SK-N-MC (cell line): ENCODE measurements around the gene SAYSD1.
A peak's percentile ranks its signal among the peaks of the same experiment; 100 is the strongest.

ENCODE experiments used
- DNase-seq: peaks from one replicate; pipeline ENCODE4 v3.0.0-alpha.2; 2011; ENCODE audit warnings: low read depth, low spot score
- H3K27ac ChIP-seq: fragments of 200-600 bp; sonication (generic); 2 replicates; pipeline ENCODE4 v1.5.1; 2016; ENCODE audit warnings: mixed run types
- H3K36me3 ChIP-seq: fragments of 200-600 bp; sonication (generic); 2 replicates; pipeline ENCODE4 v1.6.1; 2017; ENCODE audit warnings: antibody characterized with exemption, low read length, mixed read lengths; ENCODE audit not compliant: insufficient read depth
- H3K4me3 ChIP-seq: fragments of 200-600 bp; sonication (generic); 2 replicates; pipeline ENCODE4 v1.5.1; 2016
- H3K9ac ChIP-seq: fragments of 200-600 bp; sonication (generic); 2 replicates; pipeline ENCODE4 v1.8.0; 2017; ENCODE audit warnings: mixed run types, mixed read lengths; ENCODE audit not compliant: insufficient read length
- H3K9me3 ChIP-seq: fragments of 200-600 bp; sonication (generic); 2 replicates; pipeline ENCODE4 v1.6.1; 2017; ENCODE audit warnings: low read depth, mild to moderate bottlenecking, antibody characterized with exemption, low read length, moderate library complexity, mixed read lengths
- EZH2 ChIP-seq: fragments of 200-600 bp; sonication (generic); IDR thresholded peaks from one replicate; pipeline ENCODE4 v1.6.1; 2017; ENCODE audit warnings: antibody characterized with exemption
- FOXP2 ChIP-seq: optimal IDR thresholded peaks from 2 replicates; pipeline ENCODE3; 2011; ENCODE audit warnings: mild to moderate bottlenecking, moderate library complexity; ENCODE audit not compliant: insufficient read depth; ENCODE audit errors: extremely low read length, control extremely low read depth
- POLR2AphosphoS5 ChIP-seq: IDR thresholded peaks from 2 replicates; pipeline ENCODE4 v1.6.1; 2012; ENCODE audit warnings: mild to moderate bottlenecking, low read depth, low read length, borderline replicate concordance

Gene SAYSD1, protein sequence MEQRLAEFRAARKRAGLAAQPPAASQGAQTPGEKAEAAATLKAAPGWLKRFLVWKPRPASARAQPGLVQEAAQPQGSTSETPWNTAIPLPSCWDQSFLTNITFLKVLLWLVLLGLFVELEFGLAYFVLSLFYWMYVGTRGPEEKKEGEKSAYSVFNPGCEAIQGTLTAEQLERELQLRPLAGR

DNA sequence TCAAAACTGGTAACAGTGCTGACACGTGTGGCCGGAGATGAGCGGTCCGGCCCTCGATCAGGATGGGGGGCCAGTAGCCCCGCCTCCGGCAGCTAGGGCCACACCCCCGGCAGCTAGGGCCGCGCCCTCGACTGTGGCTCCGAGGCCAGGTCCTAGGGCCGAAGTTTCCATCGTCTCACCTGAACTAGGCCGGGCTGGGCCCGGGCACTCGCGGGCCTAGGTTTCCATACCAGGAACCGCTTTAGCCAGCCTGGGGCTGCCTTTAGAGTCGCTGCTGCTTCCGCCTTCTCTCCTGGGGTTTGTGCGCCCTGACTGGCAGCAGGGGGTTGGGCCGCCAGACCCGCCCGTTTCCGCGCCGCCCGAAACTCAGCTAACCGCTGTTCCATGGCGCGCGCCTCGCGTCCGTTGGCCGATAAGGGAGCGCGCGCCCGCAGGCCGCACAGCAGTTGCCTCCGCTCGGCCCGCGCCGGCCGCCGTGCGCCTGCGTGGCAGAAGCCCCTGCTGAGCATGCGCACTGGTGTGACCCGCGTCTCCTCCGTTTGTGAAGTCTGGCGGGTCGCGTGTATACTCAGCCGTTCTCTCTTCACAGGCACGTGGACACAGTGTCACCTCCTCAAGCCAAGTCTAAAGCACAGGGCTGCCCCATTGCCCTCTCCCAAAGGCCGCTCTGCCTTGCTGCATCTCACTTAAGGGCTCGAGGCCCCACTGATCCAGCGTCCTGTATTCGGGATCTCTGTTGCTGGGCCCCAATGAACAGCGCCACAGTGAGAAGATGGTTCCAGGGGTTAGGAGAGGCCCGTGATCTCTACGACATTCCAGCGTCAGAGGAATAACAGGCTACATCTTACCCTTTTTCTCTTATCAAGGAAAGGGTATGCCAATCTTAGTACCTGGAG lies at the start of gene SAYSD1:
TSS of gene SAYSD1 (minus strand) at position 483 of the 896 bp plus-strand sequence. CDS start at position 386, 97 bp downstream.
- TF ChIP-seq EZH2, result no peak
- TF ChIP-seq POLR2AphosphoS5, result peak; percentile 88
- H3K27ac ChIP-seq, result peak within 1 kb of the TSS; percentile 71

DNA sequence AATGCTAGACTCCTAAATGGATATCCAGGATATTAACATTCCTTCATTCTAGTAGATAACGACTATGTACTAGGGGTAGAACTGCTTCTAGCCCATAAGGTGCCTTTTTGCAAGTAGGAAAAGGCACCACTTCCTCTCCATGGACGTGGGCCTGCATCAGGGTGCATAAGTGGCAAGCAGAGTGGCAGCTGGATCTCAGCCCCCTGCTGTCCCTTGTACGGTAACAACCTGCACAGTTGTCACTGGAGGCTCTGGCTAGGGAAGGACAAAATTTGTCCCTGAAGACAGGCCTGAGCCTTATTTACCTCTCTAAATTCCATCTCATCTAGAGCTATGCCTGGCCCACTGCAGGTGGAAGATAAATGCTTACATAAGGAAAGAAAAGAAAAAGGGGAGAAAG lies 42.5 kb upstream of the SAYSD1 start:
- Histone ChIP-seq H3K9me3 (no peaks in the 10 kb centered on the region), H3K36me3 (no peaks in the 10 kb centered on the region), H3K9ac (no peak overlapping the region), H3K4me3 (no peak overlapping the region), H3K27ac (no peak overlapping the region)
- DNase-seq, result no peak
- no peak for TF ChIP-seq FOXP2
- no peak for TF ChIP-seq POLR2AphosphoS5
- no peak for TF ChIP-seq EZH2

More for the DNA sequence above, at the start of gene SAYSD1:
- Histone ChIP-seq H3K36me3 (peaks cover 7% of the 10 kb centered on the region), H3K4me3 (peak within 1 kb of the TSS; percentile 99), H3K9me3 (no peaks in the 10 kb centered on the region), H3K9ac (peak within 1 kb of the TSS; percentile 94)
- peak; percentile 51 for DNase-seq

DNA sequence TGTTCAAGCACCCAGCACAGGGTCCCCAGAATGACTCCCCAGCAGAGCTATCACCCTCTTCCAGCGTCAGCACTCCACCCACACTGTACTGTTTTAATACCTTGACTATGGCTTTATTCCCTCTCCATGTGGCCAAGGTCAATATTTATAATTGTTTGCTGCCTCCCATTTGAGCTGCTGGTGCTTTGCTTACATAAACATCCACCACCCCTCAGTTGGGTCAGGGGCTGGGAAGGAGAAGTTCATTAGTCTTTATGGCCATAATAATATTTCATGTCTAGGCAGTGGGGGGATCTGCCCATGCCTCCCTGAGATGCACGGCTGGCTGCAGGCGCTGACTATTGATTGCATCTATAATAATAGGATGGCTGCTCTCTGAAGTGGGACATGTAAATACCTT lies 41.8 kb upstream of the SAYSD1 start:
- no peak overlapping the region for H3K9ac ChIP-seq
- H3K4me3 ChIP-seq, result no peak overlapping the region
- no peak for DNase-seq
- no peaks in the 10 kb centered on the region for H3K36me3 ChIP-seq
- H3K27ac ChIP-seq, result no peak overlapping the region
- no peaks in the 10 kb centered on the region for H3K9me3 ChIP-seq
- TF ChIP-seq FOXP2, result no peak
- TF ChIP-seq POLR2AphosphoS5, result no peak
- no peak for TF ChIP-seq EZH2

DNA sequence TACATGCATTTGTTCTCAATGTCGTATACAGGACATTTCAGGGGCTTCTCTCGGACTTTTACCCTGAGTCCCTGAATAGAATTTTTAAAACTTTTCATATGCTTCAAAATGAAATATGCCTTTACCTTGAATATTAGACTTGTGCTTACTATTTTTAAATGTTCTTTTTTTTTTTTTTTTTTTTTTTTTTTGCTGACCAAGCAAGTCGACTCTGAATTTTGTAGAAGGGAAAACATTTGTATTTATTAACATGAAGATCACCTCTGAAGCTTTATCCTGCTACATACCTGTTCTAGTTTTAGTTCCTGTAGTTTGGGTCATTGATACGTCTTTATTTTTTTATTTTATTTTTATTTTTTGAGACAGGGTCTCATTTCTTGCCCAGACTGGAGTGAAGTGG lies 39.7 kb upstream of the SAYSD1 start:
- DNase-seq, result no peak
- TF ChIP-seq POLR2AphosphoS5, result no peak
- no peak for TF ChIP-seq EZH2
- no peak for TF ChIP-seq FOXP2
- Histone ChIP-seq H3K27ac (no peak overlapping the region), H3K36me3 (no peaks in the 10 kb centered on the region), H3K4me3 (no peak overlapping the region), H3K9me3 (no peaks in the 10 kb centered on the region), H3K9ac (no peak overlapping the region)

DNA sequence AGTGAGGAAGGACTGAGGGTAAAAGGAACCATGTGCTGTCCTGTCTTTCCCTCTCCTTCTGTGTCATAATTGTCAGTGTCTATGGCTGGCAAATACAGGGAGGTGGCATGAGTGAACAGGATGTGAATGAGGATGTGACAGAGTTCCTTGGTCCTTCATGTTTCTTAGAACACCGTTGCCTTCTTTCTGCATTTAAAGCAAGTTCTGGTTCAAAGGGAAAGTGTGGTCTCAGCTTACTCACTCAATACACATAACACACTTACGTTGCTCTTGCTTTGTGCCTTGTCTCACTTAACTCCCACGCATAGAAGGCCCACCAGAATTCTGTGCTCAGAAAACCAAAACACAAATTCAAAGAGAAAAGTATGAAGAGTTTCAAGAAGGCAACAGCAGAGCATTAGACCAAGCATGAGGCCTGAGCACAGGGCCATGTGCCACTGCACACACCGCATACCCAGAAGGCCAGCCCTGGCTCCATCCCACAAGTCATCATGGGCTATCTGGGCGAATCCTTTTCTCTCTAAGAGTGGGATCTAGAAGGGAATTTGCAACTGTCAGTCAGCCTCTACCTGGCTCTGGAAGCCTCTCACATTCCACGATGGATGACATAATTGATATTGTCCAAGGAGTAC lies 38.9 kb upstream of the SAYSD1 start:
- Histone ChIP-seq H3K36me3 (no peaks in the 10 kb centered on the region), H3K9me3 (no peaks in the 10 kb centered on the region), H3K27ac (no peak overlapping the region), H3K4me3 (no peak overlapping the region), H3K9ac (no peak overlapping the region)
- TF ChIP-seq EZH2 (no peak), POLR2AphosphoS5 (no peak), FOXP2 (no peak)
- DNase-seq, result no peak

DNA sequence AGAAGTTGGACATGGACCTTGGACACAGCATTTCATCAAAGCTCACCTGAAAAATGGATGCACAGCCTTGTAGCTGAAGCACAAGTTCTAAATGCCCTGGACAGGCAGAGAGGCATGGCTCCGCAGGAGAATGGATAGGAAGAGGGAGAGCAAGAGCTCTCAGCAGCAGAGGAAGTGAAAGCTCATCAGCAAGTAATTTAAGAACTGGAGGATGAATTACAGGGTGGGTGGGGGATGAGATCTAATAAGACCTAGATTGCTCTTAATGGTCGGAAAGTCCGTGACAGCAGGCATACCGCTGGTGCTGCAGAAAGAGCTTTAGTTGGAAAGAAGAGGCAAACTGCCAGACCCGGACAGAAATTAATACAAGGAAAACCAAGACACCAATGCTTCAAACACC lies 37.3 kb upstream of the SAYSD1 start:
- no peak for DNase-seq
- Histone ChIP-seq H3K9ac (no peak overlapping the region), H3K9me3 (no peaks in the 10 kb centered on the region)

DNA sequence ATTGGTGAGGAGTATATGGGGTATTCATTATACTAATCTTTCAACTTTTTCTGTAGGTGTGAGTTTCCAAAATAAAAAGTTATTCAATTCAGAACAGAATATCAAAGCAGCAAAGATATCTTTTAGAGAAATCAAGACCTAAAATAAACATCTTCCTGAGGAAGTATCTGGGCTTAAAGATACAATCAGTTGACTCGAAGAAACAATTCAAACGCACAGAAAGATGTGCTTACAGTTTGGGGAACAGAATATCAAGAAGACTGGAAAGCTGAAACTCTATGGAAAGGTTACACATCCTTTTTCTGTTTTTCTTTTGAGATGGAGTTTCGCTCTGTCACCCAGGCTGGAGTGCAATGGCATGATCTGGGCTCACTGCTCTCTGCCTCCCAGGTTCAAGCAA lies 36.2 kb upstream of the SAYSD1 start:
- no peak for TF ChIP-seq FOXP2
- no peak for TF ChIP-seq POLR2AphosphoS5
- TF ChIP-seq EZH2, result no peak

More for the DNA sequence above, 37.3 kb upstream of the SAYSD1 start:
- Histone ChIP-seq H3K4me3 (no peak overlapping the region), H3K36me3 (no peaks in the 10 kb centered on the region), H3K27ac (no peak overlapping the region)
- TF ChIP-seq FOXP2, result no peak
- TF ChIP-seq POLR2AphosphoS5, result no peak
- no peak for TF ChIP-seq EZH2

DNA sequence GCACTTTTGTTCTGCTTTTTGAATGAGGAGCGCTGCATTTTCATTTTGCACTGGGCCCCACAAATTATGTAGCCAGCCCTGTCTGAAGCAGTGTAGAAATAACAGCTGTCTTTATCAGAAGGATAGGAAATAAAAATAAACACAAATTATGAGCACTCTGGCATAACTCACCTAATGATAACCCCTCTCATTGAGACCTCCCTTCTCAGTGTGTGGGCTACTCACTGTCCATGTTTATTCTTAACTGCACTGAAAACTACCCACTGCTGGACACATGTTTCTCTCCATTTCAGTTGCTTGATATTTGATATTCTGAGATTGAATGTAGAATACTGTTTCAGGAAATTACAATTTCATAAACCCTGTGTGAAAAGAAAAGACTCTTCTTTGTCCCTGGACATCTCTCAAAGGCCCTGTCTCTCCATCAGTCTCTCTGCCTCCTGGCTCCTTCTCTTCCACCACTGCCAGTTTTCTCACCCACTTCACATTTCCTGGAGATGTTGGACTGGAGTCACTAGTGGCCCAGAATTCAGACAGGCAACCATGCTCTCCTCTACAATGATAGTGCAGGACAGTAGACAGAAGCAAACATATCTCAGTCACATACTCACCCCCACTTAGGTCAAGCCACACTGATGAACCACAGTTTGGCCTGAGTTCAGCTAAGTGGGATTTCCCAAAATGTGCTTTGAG lies 29.6 kb upstream of the SAYSD1 start:
- no peaks in the 10 kb centered on the region for H3K9me3 ChIP-seq
- H3K27ac ChIP-seq, result no peak overlapping the region
- H3K4me3 ChIP-seq, result no peak overlapping the region
- no peak overlapping the region for H3K9ac ChIP-seq
- no peaks in the 10 kb centered on the region for H3K36me3 ChIP-seq
- no peak for TF ChIP-seq EZH2
- TF ChIP-seq FOXP2, result no peak
- no peak for TF ChIP-seq POLR2AphosphoS5
- no peak for DNase-seq

More for the DNA sequence above, 36.2 kb upstream of the SAYSD1 start:
- Histone ChIP-seq H3K36me3 (no peaks in the 10 kb centered on the region), H3K9ac (no peak overlapping the region), H3K4me3 (no peak overlapping the region), H3K27ac (no peak overlapping the region), H3K9me3 (no peaks in the 10 kb centered on the region)
- no peak for DNase-seq
